HepG2 (cell line): Measurements from ENCODE around the gene NPB. TPM values are rescaled to one million over a fixed set of nuclear protein-coding genes. Genes with fewer than 3 reads are reported as not detected.

ENCODE experiments used
- CCAR2 ChIP-seq: fragments of 200-400 bp; formaldehyde crosslinking; optimal IDR thresholded peaks from 2 replicates; pipeline ENCODE3; 2018; ENCODE audit warnings: low read depth, mild to moderate bottlenecking, low read length, moderate library complexity
- KLF13 ChIP-seq: sonication (generic); formaldehyde crosslinking; IDR thresholded peaks from 2 replicates; pipeline ENCODE4 v1.4.0; 2020; ENCODE audit warnings: mild to moderate bottlenecking, missing genetic modification reagents
- MAFG ChIP-seq: sonication (generic); formaldehyde crosslinking; IDR thresholded peaks from 2 replicates; pipeline ENCODE4 v1.5.1; 2020; ENCODE audit warnings: mild to moderate bottlenecking, missing genetic modification reagents
- MLLT10 ChIP-seq: sonication (generic); formaldehyde crosslinking; IDR thresholded peaks from 2 replicates; pipeline ENCODE4 v1.4.0; 2020; ENCODE audit warnings: missing genetic modification reagents
- MTA3 ChIP-seq: sonication (generic); formaldehyde crosslinking; IDR thresholded peaks from 2 replicates; pipeline ENCODE4 v1.4.0; 2020; ENCODE audit warnings: missing genetic modification reagents
- ONECUT2 ChIP-seq: sonication (generic); formaldehyde crosslinking; IDR thresholded peaks from 2 replicates; pipeline ENCODE4 v1.4.0; 2020; ENCODE audit warnings: missing genetic modification reagents
- STAG1 ChIP-seq: sonication (generic); formaldehyde crosslinking; IDR thresholded peaks from 2 replicates; pipeline ENCODE4 v1.4.0; 2020; ENCODE audit warnings: missing genetic modification reagents
- TEAD3 ChIP-seq: optimal IDR thresholded peaks from 2 replicates; pipeline ENCODE3; 2016; ENCODE audit warnings: borderline replicate concordance
- THAP11 ChIP-seq: IDR thresholded peaks from 2 replicates; pipeline ENCODE4 v1.6.1; 2016; ENCODE audit warnings: missing biosample characterization, missing genetic modification reagents
- ZFP36L1 ChIP-seq: sonication (generic); formaldehyde crosslinking; IDR thresholded peaks from 2 replicates; pipeline ENCODE4 v1.8.0; 2022; ENCODE audit warnings: mild to moderate bottlenecking, missing genetic modification reagents, moderate library complexity
- ZNF34 ChIP-seq: sonication (generic); formaldehyde crosslinking; IDR thresholded peaks from 2 replicates; pipeline ENCODE4 v1.4.0; 2020; ENCODE audit warnings: mild to moderate bottlenecking, missing genetic modification reagents, borderline replicate concordance
- ZNF644 ChIP-seq: IDR thresholded peaks from 2 replicates; pipeline ENCODE4 v1.6.1; 2016; ENCODE audit warnings: low read depth
- ZNF768 ChIP-seq: sonication (generic); formaldehyde crosslinking; IDR thresholded peaks from 2 replicates; pipeline ENCODE4 v1.4.0; 2020; ENCODE audit warnings: missing genetic modification reagents
- ZNF782 ChIP-seq: sonication (generic); formaldehyde crosslinking; IDR thresholded peaks from 2 replicates; pipeline ENCODE4 v1.4.0; 2020; ENCODE audit warnings: missing genetic modification reagents, mild to moderate bottlenecking, borderline replicate concordance
- polyA plus RNA-seq, 8 experiments: library from polyadenylated mRNA; depleted of rRNA in 3 of 8; stranded (reverse) in 7 of 8; unstranded in 1 of 8; fragments of >200 nt; fragmentation: Illumina TruSeq in 4 of 8; extraction: Trizol in 4 of 8; gene quantifications; 2 replicates each; pipeline versions ENCODE4 v1.2.1 to v1.2.3, GENCODE V29; 2011 to 2016; ENCODE audit warnings: low read depth in 4 of 8, missing spikeins in 1 of 8, mixed read lengths in 1 of 8; ENCODE audit not compliant: insufficient read depth in 1 of 8
- total RNA-seq, 5 experiments: library from RNA; depleted of rRNA; stranded (reverse); fragments of >200 nt; fragmentation: Illumina TruSeq; extraction: Trizol; gene quantifications; 2 replicates each; pipeline ENCODE4 v1.2.3, GENCODE V29; 2016; ENCODE audit warnings: low read depth in 1 of 5
- TF ChIP-seq, protein P1 (sequence below): IDR thresholded peaks from 2 replicates; pipeline ENCODE4 v1.6.1; 2018; ENCODE audit warnings: missing genetic modification reagents, mild to moderate bottlenecking, missing compliant biosample characterization
- TF ChIP-seq, protein P2 (sequence below): sonication (generic); formaldehyde crosslinking; IDR thresholded peaks from 2 replicates; pipeline ENCODE4 v1.4.0; 2020; ENCODE audit warnings: mild to moderate bottlenecking, missing genetic modification reagents, borderline replicate concordance
- TF ChIP-seq, protein P3 (sequence below): sonication (generic); formaldehyde crosslinking; IDR thresholded peaks from 2 replicates; pipeline ENCODE4 v1.9.0; 2021; ENCODE audit warnings: missing genetic modification reagents, mild to moderate bottlenecking, borderline replicate concordance
- TF ChIP-seq, protein P4 (sequence below): sonication (generic); formaldehyde crosslinking; IDR thresholded peaks from 2 replicates; pipeline ENCODE4 v1.8.1; 2022; ENCODE audit warnings: mild to moderate bottlenecking, missing genetic modification reagents
- TF ChIP-seq, protein P5 (sequence below): sonication (generic); formaldehyde crosslinking; IDR thresholded peaks from 2 replicates; pipeline ENCODE4 v1.4.0; 2020; ENCODE audit warnings: missing genetic modification reagents

The NPB gene
- total and polyA plus RNA-seq, 2 of the 13 experiments (the other 11 are each of a cell fraction or from before 2014, with no cell fraction given) = 0.11 to 0.93 TPM

DNA sequence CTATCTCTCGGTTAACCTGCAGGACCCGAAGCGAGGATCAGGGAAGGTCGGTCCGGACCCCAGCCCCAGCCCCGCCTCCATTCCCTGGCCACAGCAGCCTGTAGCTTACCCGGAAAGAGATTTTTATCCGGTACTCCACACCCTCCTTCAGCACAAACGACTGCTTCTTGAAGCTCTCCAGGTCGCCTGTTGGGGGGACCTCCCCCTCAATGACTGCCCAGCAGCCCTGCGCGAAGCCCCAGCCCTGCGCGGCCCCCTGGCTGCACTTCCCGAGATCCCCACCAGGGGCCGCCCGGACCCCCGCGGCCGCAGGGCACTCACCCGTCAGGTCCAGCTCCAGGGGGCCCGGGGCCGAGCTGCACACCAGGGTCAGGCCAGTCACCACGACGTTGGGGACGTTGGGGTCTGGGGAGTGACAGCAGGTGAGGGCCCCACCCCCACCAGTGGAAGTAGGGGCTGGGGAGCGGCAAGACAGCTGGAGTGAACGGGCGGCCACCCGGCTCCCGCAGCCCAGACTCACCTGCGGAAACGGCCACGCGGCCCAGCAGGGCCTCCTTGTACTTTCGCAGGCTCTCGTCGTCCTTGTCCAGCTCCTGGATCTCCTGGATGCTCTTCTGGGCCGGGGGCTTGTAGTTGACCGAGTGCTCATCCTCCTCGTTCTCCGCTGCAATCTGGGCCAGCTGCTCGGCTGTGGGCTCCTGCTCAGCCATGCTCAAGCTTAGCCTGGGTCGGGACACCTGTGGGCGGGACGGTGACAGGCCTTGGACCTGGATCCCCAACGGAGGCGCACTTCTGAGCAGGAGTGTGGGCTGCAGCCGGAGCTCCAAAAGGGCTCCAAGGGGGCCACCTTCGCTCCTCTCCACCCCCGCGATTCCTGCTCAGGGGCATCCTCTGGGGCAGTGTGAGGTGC is 32.6 kb upstream of the NPB start (continued):
- TF ChIP-seq, protein P1, sequence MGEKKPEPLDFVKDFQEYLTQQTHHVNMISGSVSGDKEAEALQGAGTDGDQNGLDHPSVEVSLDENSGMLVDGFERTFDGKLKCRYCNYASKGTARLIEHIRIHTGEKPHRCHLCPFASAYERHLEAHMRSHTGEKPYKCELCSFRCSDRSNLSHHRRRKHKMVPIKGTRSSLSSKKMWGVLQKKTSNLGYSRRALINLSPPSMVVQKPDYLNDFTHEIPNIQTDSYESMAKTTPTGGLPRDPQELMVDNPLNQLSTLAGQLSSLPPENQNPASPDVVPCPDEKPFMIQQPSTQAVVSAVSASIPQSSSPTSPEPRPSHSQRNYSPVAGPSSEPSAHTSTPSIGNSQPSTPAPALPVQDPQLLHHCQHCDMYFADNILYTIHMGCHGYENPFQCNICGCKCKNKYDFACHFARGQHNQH (CRISPR knock-in tag) = peak; percentile 15; the same call in 1 of the 2 replicates
- TF ChIP-seq ZNF34 (CRISPR knock-in tag) (no peak), ZNF768 (peak; percentile 72), ONECUT2 (CRISPR knock-in tag) (no peak), MAFG (CRISPR knock-in tag) (no peak), ZNF782 (CRISPR knock-in tag) (no peak), MLLT10 (CRISPR knock-in tag) (no peak), ZNF644 (CRISPR knock-in tag) (no peak), TEAD3 (no peak), STAG1 (CRISPR knock-in tag) (peak; percentile 69), MTA3 (CRISPR knock-in tag) (no peak), THAP11 (peak; percentile 19; the same call in 1 of the 2 replicates), ZFP36L1 (CRISPR knock-in tag) (no peak), CCAR2 (no peak), KLF13 (no peak)
- TF ChIP-seq, protein P2, sequence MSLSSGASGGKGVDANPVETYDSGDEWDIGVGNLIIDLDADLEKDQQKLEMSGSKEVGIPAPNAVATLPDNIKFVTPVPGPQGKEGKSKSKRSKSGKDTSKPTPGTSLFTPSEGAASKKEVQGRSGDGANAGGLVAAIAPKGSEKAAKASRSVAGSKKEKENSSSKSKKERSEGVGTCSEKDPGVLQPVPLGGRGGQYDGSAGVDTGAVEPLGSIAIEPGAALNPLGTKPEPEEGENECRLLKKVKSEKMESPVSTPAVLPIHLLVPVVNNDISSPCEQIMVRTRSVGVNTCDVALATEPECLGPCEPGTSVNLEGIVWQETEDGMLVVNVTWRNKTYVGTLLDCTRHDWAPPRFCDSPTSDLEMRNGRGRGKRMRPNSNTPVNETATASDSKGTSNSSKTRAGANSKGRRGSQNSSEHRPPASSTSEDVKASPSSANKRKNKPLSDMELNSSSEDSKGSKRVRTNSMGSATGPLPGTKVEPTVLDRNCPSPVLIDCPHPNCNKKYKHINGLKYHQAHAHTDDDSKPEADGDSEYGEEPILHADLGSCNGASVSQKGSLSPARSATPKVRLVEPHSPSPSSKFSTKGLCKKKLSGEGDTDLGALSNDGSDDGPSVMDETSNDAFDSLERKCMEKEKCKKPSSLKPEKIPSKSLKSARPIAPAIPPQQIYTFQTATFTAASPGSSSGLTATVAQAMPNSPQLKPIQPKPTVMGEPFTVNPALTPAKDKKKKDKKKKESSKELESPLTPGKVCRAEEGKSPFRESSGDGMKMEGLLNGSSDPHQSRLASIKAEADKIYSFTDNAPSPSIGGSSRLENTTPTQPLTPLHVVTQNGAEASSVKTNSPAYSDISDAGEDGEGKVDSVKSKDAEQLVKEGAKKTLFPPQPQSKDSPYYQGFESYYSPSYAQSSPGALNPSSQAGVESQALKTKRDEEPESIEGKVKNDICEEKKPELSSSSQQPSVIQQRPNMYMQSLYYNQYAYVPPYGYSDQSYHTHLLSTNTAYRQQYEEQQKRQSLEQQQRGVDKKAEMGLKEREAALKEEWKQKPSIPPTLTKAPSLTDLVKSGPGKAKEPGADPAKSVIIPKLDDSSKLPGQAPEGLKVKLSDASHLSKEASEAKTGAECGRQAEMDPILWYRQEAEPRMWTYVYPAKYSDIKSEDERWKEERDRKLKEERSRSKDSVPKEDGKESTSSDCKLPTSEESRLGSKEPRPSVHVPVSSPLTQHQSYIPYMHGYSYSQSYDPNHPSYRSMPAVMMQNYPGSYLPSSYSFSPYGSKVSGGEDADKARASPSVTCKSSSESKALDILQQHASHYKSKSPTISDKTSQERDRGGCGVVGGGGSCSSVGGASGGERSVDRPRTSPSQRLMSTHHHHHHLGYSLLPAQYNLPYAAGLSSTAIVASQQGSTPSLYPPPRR (CRISPR knock-in tag) = no peak
- TF ChIP-seq, protein P3, sequence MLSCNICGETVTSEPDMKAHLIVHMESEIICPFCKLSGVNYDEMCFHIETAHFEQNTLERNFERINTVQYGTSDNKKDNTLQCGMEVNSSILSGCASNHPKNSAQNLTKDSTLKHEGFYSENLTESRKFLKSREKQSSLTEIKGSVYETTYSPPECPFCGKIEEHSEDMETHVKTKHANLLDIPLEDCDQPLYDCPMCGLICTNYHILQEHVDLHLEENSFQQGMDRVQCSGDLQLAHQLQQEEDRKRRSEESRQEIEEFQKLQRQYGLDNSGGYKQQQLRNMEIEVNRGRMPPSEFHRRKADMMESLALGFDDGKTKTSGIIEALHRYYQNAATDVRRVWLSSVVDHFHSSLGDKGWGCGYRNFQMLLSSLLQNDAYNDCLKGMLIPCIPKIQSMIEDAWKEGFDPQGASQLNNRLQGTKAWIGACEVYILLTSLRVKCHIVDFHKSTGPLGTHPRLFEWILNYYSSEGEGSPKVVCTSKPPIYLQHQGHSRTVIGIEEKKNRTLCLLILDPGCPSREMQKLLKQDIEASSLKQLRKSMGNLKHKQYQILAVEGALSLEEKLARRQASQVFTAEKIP (CRISPR knock-in tag) = no peak
- TF ChIP-seq, protein P4, sequence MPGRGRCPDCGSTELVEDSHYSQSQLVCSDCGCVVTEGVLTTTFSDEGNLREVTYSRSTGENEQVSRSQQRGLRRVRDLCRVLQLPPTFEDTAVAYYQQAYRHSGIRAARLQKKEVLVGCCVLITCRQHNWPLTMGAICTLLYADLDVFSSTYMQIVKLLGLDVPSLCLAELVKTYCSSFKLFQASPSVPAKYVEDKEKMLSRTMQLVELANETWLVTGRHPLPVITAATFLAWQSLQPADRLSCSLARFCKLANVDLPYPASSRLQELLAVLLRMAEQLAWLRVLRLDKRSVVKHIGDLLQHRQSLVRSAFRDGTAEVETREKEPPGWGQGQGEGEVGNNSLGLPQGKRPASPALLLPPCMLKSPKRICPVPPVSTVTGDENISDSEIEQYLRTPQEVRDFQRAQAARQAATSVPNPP (CRISPR knock-in tag) = peak; percentile 82
- TF ChIP-seq, protein P5, sequence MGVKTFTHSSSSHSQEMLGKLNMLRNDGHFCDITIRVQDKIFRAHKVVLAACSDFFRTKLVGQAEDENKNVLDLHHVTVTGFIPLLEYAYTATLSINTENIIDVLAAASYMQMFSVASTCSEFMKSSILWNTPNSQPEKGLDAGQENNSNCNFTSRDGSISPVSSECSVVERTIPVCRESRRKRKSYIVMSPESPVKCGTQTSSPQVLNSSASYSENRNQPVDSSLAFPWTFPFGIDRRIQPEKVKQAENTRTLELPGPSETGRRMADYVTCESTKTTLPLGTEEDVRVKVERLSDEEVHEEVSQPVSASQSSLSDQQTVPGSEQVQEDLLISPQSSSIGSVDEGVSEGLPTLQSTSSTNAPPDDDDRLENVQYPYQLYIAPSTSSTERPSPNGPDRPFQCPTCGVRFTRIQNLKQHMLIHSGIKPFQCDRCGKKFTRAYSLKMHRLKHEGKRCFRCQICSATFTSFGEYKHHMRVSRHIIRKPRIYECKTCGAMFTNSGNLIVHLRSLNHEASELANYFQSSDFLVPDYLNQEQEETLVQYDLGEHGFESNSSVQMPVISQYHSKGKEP = no peak
